Activated CD4-positive, alpha-beta T cell treated with anti-CD3 and anti-CD28 coated beads for 48 hours (primary cell): Measurements from ENCODE around the gene COP1.
"Not testable (repeated sequence)": the region's sequence is repeated elsewhere in the genome, so short reads cannot be mapped to it uniquely, and the experiment has no call there.

Experiments
- DNase-seq: peaks from one replicate; pipeline ENCODE4 v3.0.0-alpha.2; 2020

The COP1 gene

GRCh38 chr1:176118985-176119384 is 88.1 kb downstream of the COP1 start:
- no peak for DNase-seq

GRCh38 chr1:176111835-176112234 is 95.3 kb downstream of the COP1 start:
- DNase-seq, result no peak

GRCh38 chr1:176110203-176110602 is 96.9 kb downstream of the COP1 start:
- no peak for DNase-seq

GRCh38 chr1:176102768-176103350 is 104.2 kb downstream of the COP1 start:
- peak; percentile 27 for DNase-seq

- DNase-seq, result no peak
These were observed 105.0 kb downstream of the COP1 start for GRCh38 chr1:176101951-176102642.

- no peak for DNase-seq
These were observed 108.5 kb downstream of the COP1 start for GRCh38 chr1:176098560-176098959.

GRCh38 chr1:176096015-176096414 is 111.1 kb downstream of the COP1 start:
- no peak for DNase-seq

- no peak for DNase-seq
These were observed 116.3 kb downstream of the COP1 start for GRCh38 chr1:176090766-176091165.

GRCh38 chr1:176087746-176088145 is 119.3 kb downstream of the COP1 start:
- not testable (repeated sequence) for DNase-seq

- DNase-seq, result peak; percentile 40
These were observed 133.4 kb downstream of the COP1 start for GRCh38 chr1:176073524-176074157.

- DNase-seq, result no peak
These were observed 138.2 kb downstream of the COP1 start for GRCh38 chr1:176068901-176069300.

- no peak for DNase-seq
These were observed 138.8 kb downstream of the COP1 start for GRCh38 chr1:176068256-176068655.

- DNase-seq, result no peak
These were observed 140.4 kb downstream of the COP1 start for GRCh38 chr1:176066709-176067108.

- no peak for DNase-seq
These were observed 148.4 kb downstream of the COP1 start for GRCh38 chr1:176058686-176059085.

GRCh38 chr1:176056312-176056711 is 150.8 kb downstream of the COP1 start:
- DNase-seq, result no peak

GRCh38 chr1:176055398-176055797 is 151.7 kb downstream of the COP1 start:
- no peak for DNase-seq

- DNase-seq, result no peak
These were observed 155.1 kb downstream of the COP1 start for GRCh38 chr1:176051902-176052518.

- DNase-seq, result no peak
These were observed 155.7 kb downstream of the COP1 start for GRCh38 chr1:176051402-176051801.

- no peak for DNase-seq
These were observed 157.5 kb downstream of the COP1 start for GRCh38 chr1:176049582-176049981.

GRCh38 chr1:176046926-176047325 is 160.2 kb downstream of the COP1 start:
- no peak for DNase-seq

GRCh38 chr1:176043537-176043936 is 163.5 kb downstream of the COP1 start:
- DNase-seq, result no peak

GRCh38 chr1:176033881-176034280 is 173.2 kb downstream of the COP1 start:
- DNase-seq, result no peak

- no peak for DNase-seq
These were observed 173.6 kb downstream of the COP1 start for GRCh38 chr1:176033474-176033873.
